HepG2 (cell line): ENCODE measurements around the gene NUCB1. TPM values are rescaled to one million over a fixed set of nuclear protein-coding genes. Genes with fewer than 3 reads are reported as not detected.

Source experiments
- ATF1 ChIP-seq: IDR thresholded peaks from 2 replicates; pipeline ENCODE4 v1.6.1; 2016; ENCODE audit warnings: mild to moderate bottlenecking, control low read depth
- BRF2 ChIP-seq: sonication (generic); formaldehyde crosslinking; IDR thresholded peaks from 2 replicates; pipeline ENCODE4 v1.8.1; 2022; ENCODE audit warnings: mild to moderate bottlenecking, missing genetic modification reagents
- CHCHD3 ChIP-seq: sonication (generic); formaldehyde crosslinking; IDR thresholded peaks from 2 replicates; pipeline ENCODE4 v1.8.0; 2022; ENCODE audit warnings: mild to moderate bottlenecking, missing genetic modification reagents, moderate library complexity
- DMAP1 ChIP-seq: IDR thresholded peaks from 2 replicates; pipeline ENCODE4 v1.6.1; 2016
- GMEB1 ChIP-seq: sonication (generic); formaldehyde crosslinking; IDR thresholded peaks from 2 replicates; pipeline ENCODE4 v1.5.1; 2020; ENCODE audit warnings: missing genetic modification reagents, mild to moderate bottlenecking, borderline replicate concordance
- HMGXB4 ChIP-seq, 2 experiments: sonication (generic) in 1 of 2; formaldehyde crosslinking in 1 of 2; IDR thresholded peaks; 2 replicates each; pipeline versions ENCODE4 v1.4.0 to v1.6.1; 2018 to 2020; ENCODE audit warnings: missing genetic modification reagents in 2 of 2, borderline replicate concordance in 1 of 2, low read depth in 1 of 2, mild to moderate bottlenecking in 1 of 2, missing biosample characterization in 1 of 2
- MAX ChIP-seq: IDR thresholded peaks from 2 replicates; pipeline ENCODE4 v1.6.1; 2012; ENCODE audit warnings: inconsistent platforms
- NR2F1 ChIP-seq, 2 experiments: fragments of 450-650 bp in 1 of 2; formaldehyde crosslinking in 1 of 2; IDR thresholded peaks; 2 replicates each; pipeline versions ENCODE4 v1.5.0 to v1.6.1; 2016 to 2020; ENCODE audit warnings: mild to moderate bottlenecking in 1 of 2, missing compliant biosample characterization in 1 of 2, missing genetic modification reagents in 1 of 2, moderate library complexity in 1 of 2
- PAX8 ChIP-seq: sonication (generic); formaldehyde crosslinking; IDR thresholded peaks from 2 replicates; pipeline ENCODE4 v1.8.0; 2022; ENCODE audit warnings: mild to moderate bottlenecking, missing genetic modification reagents, borderline replicate concordance
- RARG ChIP-seq: sonication (generic); formaldehyde crosslinking; IDR thresholded peaks from 2 replicates; pipeline ENCODE4 v1.4.0; 2020; ENCODE audit warnings: low read depth, mild to moderate bottlenecking, missing genetic modification reagents
- REST ChIP-seq, 2 experiments: IDR thresholded peaks; 2 replicates each; pipeline ENCODE4 v1.6.1; 2011 to 2012; ENCODE audit warnings: low read length in 2 of 2, borderline replicate concordance in 1 of 2, low read depth in 1 of 2, mild to moderate bottlenecking in 1 of 2, moderate library complexity in 1 of 2
- SP1 ChIP-seq, 2 experiments: fragments of 450-650 bp in 1 of 2; sonication (generic) in 1 of 2; formaldehyde crosslinking in 1 of 2; IDR thresholded peaks; 2 replicates each; pipeline versions ENCODE4 v1.4.0 to v1.6.1; 2016 to 2020; ENCODE audit warnings: missing genetic modification reagents in 1 of 2
- TCF12 ChIP-seq, 2 experiments: fragments of 450-650 bp in 1 of 2; sonication (generic) in 1 of 2; formaldehyde crosslinking in 1 of 2; IDR thresholded peaks; 2 replicates each; pipeline versions ENCODE4 v1.6.1 to v1.8.0; 2017 to 2022; ENCODE audit warnings: antibody characterized with exemption in 1 of 2, mild to moderate bottlenecking in 1 of 2, missing genetic modification reagents in 1 of 2, moderate library complexity in 1 of 2
- ZFP90 ChIP-seq: sonication (generic); formaldehyde crosslinking; IDR thresholded peaks from 2 replicates; pipeline ENCODE4 v1.8.0; 2022; ENCODE audit warnings: missing genetic modification reagents, mild to moderate bottlenecking, inconsistent platforms, borderline replicate concordance
- ZNF18 ChIP-seq: sonication (generic); formaldehyde crosslinking; IDR thresholded peaks from 2 replicates; pipeline ENCODE4 v1.8.0; 2022; ENCODE audit warnings: mild to moderate bottlenecking, missing genetic modification reagents; ENCODE audit not compliant: insufficient replicate concordance
- ZNF263 ChIP-seq: sonication (generic); formaldehyde crosslinking; IDR thresholded peaks from 2 replicates; pipeline ENCODE4 v1.4.0; 2020; ENCODE audit warnings: missing genetic modification reagents
- ZNF317 ChIP-seq: sonication (generic); formaldehyde crosslinking; IDR thresholded peaks from 2 replicates; pipeline ENCODE4 v1.5.0; 2020; ENCODE audit warnings: mild to moderate bottlenecking, missing genetic modification reagents
- ZNF547 ChIP-seq: sonication (generic); formaldehyde crosslinking; IDR thresholded peaks from 2 replicates; pipeline ENCODE4 v1.5.1; 2020; ENCODE audit warnings: mild to moderate bottlenecking, missing genetic modification reagents
- ZNF724P ChIP-seq: sonication (generic); formaldehyde crosslinking; IDR thresholded peaks from 2 replicates; pipeline ENCODE4 v1.8.0; 2022; ENCODE audit warnings: missing genetic modification reagents, borderline replicate concordance
- polyA plus RNA-seq, 8 experiments: library from polyadenylated mRNA; depleted of rRNA in 3 of 8; stranded (reverse) in 7 of 8; unstranded in 1 of 8; fragments of >200 nt; fragmentation: Illumina TruSeq in 4 of 8; extraction: Trizol in 4 of 8; gene quantifications; 2 replicates each; pipeline versions ENCODE4 v1.2.1 to v1.2.3, GENCODE V29; 2011 to 2016; ENCODE audit warnings: low read depth in 4 of 8, missing spikeins in 1 of 8, mixed read lengths in 1 of 8; ENCODE audit not compliant: insufficient read depth in 1 of 8
- total RNA-seq, 5 experiments: library from RNA; depleted of rRNA; stranded (reverse); fragments of >200 nt; fragmentation: Illumina TruSeq; extraction: Trizol; gene quantifications; 2 replicates each; pipeline ENCODE4 v1.2.3, GENCODE V29; 2016; ENCODE audit warnings: low read depth in 1 of 5

NUCB1 gene
- total and polyA plus RNA-seq, 2 of the 13 experiments (the other 11 are each of a cell fraction or from before 2014, with no cell fraction given), result 82.3 to 106 TPM

GRCh38 chr19:48907671-48908070 lies 7.6 kb downstream of the NUCB1 start (continued):
- TF ChIP-seq ZFP90 (CRISPR knock-in tag) (no peak), CHCHD3 (no peak), ZNF18 (no peak), DMAP1 (peak; percentile 87), GMEB1 (CRISPR knock-in tag) (no peak; the same call in 1 of the 2 replicates), MAX (peak; percentile 37; the same call in 1 of the 2 replicates), RARG (no peak), REST (IDR thresholded peaks at IDR 0.05; ENCODE audit: borderline replicate concordance in 1 of 2, low read depth in 1 of 2, low read length in 2 of 2) (no peak), TCF12 (IDR thresholded peaks at IDR 0.05) (no peak), TCF12 (CRISPR knock-in tag; IDR thresholded peaks at IDR 0.05) (no peak), ZNF317 (CRISPR knock-in tag) (no peak), SP1 (IDR thresholded peaks at IDR 0.05) (no peak), SP1 (CRISPR knock-in tag; IDR thresholded peaks at IDR 0.05) (0 out of 2 replicates have a peak, but pooled peaks have one; percentile 20), HMGXB4 (CRISPR knock-in tag; IDR thresholded peaks at IDR 0.05; ENCODE audit: borderline replicate concordance in 1 of 2, low read depth in 1 of 2) (no peak), ZNF263 (CRISPR knock-in tag) (peak; percentile 54; the same call in 1 of the 2 replicates), NR2F1 (CRISPR knock-in tag; IDR thresholded peaks at IDR 0.05) (peak; percentile 89 to 91), BRF2 (CRISPR knock-in tag) (no peak), ZNF547 (CRISPR knock-in tag) (no peak), ZNF724P (CRISPR knock-in tag) (no peak), PAX8 (no peak), ATF1 (no peak)
